PC-9 (cell line): ENCODE measurements around the gene RPTOR. TPM values are rescaled to one million over a fixed set of nuclear protein-coding genes. Genes with fewer than 3 reads are reported as not detected.

Experiments used
- BruUV-seq: library from RNA; stranded (reverse); fragments of 400-500 nt; replicated peaks from 2 replicates; lab custom pipeline; 2021; lab: Mats Ljungman, UMichigan
- CTCF ChIA-PET: fragments of 300-600 bp; sonication (Branson Sonifier 250); formaldehyde crosslinking; loops from one replicate; lab custom pipeline; 2022; ENCODE audit warnings: antibody characterized with exemption; lab: Charles Lee
- POLR2A ChIA-PET: fragments of 300-600 bp; sonication (Branson Sonifier 250); formaldehyde crosslinking; loops from one replicate; lab custom pipeline; 2022; ENCODE audit warnings: antibody characterized with exemption; ENCODE audit not compliant: unreplicated experiment; lab: Charles Lee
- DNase-seq, 2 experiments: peaks; one replicate each; pipeline versions ENCODE4 v3.0.0 to v3.0.0-alpha.2; 2015 to 2022; ENCODE audit warnings: mixed read lengths in 1 of 2
- H2AFZ ChIP-seq: fragments of 200-600 bp; sonication (generic); 2 replicates; pipeline ENCODE4 v1.8.1; 2017; ENCODE audit warnings: antibody characterized with exemption
- H3F3A ChIP-seq: fragments of 200-600 bp; sonication (generic); 2 replicates; pipeline ENCODE4 v1.8.1; 2017; ENCODE audit warnings: antibody characterized with exemption, mild to moderate bottlenecking, low read depth; ENCODE audit not compliant: insufficient read depth
- H3K27ac ChIP-seq: fragments of 200-600 bp; sonication (generic); 2 replicates; pipeline ENCODE4 v1.6.1; 2016; ENCODE audit warnings: mixed run types
- H3K27me3 ChIP-seq: fragments of 200-600 bp; sonication (generic); 2 replicates; pipeline ENCODE4 v1.6.1; 2016; ENCODE audit warnings: low read depth, mixed run types; ENCODE audit not compliant: insufficient read depth
- H3K36me3 ChIP-seq: fragments of 200-600 bp; sonication (generic); 2 replicates; pipeline ENCODE4 v1.6.1; 2016; ENCODE audit warnings: low read depth, mixed run types
- H3K4me1 ChIP-seq: fragments of 200-600 bp; sonication (generic); replicated peaks from 2 replicates; pipeline ENCODE4 v1.6.1; 2016; ENCODE audit warnings: mixed run types; ENCODE audit not compliant: insufficient read depth
- H3K4me2 ChIP-seq: fragments of 200-600 bp; sonication (generic); 2 replicates; pipeline ENCODE4 v1.6.1; 2017; ENCODE audit warnings: mixed run types
- H3K4me3 ChIP-seq: fragments of 200-600 bp; sonication (generic); 2 replicates; pipeline ENCODE4 v1.6.1; 2016; ENCODE audit warnings: mixed run types
- H3K79me2 ChIP-seq: fragments of 200-600 bp; sonication (generic); 2 replicates; pipeline ENCODE4 v1.6.1; 2017; ENCODE audit warnings: low read depth, mixed run types
- H3K9me2 ChIP-seq: fragments of 200-600 bp; sonication (generic); 2 replicates; pipeline ENCODE4 v1.8.1; 2017; ENCODE audit warnings: mild to moderate bottlenecking; ENCODE audit not compliant: insufficient read depth
- H3K9me3 ChIP-seq: fragments of 200-600 bp; sonication (generic); 2 replicates; pipeline ENCODE4 v1.8.1; 2016; ENCODE audit warnings: low read depth; ENCODE audit not compliant: insufficient read depth
- H4K20me1 ChIP-seq: fragments of 200-600 bp; sonication (generic); 2 replicates; pipeline ENCODE4 v1.8.1; 2017; ENCODE audit not compliant: insufficient read depth
- EZH2 ChIP-seq: fragments of 200-600 bp; sonication (generic); IDR thresholded peaks from 2 replicates; pipeline ENCODE4 v1.8.0; 2017; ENCODE audit warnings: antibody characterized with exemption, low read depth
- intact Hi-C: fragments of 100-400 bp; cut with micrococcal nuclease; formaldehyde crosslinking; loops from one replicate; pipeline ENCODE4 v1.10.0; 2022; ENCODE audit not compliant: unreplicated experiment
- total RNA-seq: library from RNA; stranded (reverse); gene quantifications from 2 replicates; pipeline ENCODE4 v1.2.3, GENCODE V29; 2021
- TF ChIP-seq, protein P1 (sequence below): fragments of 200-600 bp; sonication (generic); conservative IDR thresholded peaks from 2 replicates; pipeline ENCODE4 v1.6.1; 2017; ENCODE audit warnings: mixed run types, antibody characterized with exemption, mild to moderate bottlenecking, moderate library complexity

Gene RPTOR
- total RNA-seq, 1 experiment from 2014 or later, result 50.8 TPM

DNA sequence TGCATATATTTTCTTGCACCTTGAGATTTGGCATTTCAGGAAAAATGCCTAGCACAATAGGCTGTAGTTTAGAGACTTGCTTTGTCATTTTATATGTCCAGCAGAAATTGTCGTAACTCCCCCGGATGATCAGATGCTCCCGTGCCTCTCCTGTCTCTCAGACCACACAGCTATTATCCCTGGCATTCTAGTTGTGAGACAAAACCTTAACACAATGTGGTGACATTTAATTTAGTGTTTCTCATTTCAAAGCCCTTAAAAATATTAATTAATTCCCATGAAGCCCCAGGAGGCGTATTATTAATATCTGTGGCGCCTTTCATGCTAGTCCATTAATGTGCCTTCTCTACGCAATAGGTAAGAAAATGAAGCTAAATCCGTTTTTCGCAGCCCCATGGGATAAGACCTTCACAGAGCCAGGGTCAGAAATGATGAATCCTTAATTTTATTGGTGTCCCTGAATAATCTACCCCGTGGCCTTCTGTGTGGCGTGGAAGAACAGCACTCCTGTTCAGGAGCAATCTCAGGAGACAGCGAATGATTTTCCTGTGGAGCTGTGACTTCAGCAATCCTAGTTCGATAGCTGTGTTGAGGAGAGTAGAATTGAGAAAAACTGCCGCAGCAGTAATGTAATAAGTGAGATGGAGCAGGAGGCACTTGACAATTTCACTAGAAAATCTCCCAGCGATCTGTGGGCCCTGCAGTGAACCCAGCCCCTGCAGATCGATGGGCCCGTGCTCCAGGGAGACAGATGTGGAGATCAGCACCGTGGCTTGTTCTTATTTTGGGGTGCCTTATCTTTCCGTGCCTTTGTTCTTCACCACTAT lies 157.9 kb downstream of the RPTOR start:
- H3K4me1 ChIP-seq, result no peaks in the 10 kb centered on the region
- no peaks in the 10 kb centered on the region for H3K27me3 ChIP-seq
- no peaks in the 10 kb centered on the region for H3K9me2 ChIP-seq
- DNase-seq, result no peak
- no TSS peak for BruUV-seq
- ChIA-PET CTCF (no interaction called here), POLR2A (no interaction called here)
- H3K4me2 ChIP-seq, result no peak overlapping the region
- H4K20me1 ChIP-seq, result no peaks in the 10 kb centered on the region; the same call in 1 of the 2 replicates
- no peak for TF ChIP-seq EZH2
- TF ChIP-seq, protein P1, sequence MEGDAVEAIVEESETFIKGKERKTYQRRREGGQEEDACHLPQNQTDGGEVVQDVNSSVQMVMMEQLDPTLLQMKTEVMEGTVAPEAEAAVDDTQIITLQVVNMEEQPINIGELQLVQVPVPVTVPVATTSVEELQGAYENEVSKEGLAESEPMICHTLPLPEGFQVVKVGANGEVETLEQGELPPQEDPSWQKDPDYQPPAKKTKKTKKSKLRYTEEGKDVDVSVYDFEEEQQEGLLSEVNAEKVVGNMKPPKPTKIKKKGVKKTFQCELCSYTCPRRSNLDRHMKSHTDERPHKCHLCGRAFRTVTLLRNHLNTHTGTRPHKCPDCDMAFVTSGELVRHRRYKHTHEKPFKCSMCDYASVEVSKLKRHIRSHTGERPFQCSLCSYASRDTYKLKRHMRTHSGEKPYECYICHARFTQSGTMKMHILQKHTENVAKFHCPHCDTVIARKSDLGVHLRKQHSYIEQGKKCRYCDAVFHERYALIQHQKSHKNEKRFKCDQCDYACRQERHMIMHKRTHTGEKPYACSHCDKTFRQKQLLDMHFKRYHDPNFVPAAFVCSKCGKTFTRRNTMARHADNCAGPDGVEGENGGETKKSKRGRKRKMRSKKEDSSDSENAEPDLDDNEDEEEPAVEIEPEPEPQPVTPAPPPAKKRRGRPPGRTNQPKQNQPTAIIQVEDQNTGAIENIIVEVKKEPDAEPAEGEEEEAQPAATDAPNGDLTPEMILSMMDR, result no peak
- H3K36me3 ChIP-seq, result no peaks in the 10 kb centered on the region
- intact Hi-C loops, result no loop called here
- no peak overlapping the region for H3K4me3 ChIP-seq
- H3K9me3 ChIP-seq, result no peaks in the 10 kb centered on the region
- H2AFZ ChIP-seq, result no peak overlapping the region
- no peaks in the 10 kb centered on the region for H3F3A ChIP-seq
- H3K79me2 ChIP-seq, result peaks cover 8% of the 10 kb centered on the region; the same call in 1 of the 2 replicates
- H3K27ac ChIP-seq, result no peak overlapping the region

DNA sequence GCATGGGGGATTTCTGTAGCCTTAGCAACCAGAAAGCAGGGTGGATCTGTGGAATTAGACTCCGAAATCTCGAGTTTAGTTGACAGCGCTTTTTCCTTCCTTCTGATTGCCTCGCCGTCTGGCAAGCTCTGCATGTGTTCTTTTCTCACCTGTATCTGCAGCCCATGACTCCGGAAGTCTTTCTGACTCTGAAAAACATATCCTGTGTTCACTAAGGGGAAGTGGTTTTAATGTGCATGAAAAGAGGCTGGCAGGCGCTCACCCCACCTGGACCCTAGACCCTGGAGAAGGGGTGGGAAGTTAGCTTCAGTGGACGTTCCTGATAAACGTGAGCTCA lies 158.5 kb downstream of the RPTOR start:
- Histone ChIP-seq H4K20me1 (no peaks in the 10 kb centered on the region; the same call in 1 of the 2 replicates), H3K4me1 (no peaks in the 10 kb centered on the region), H3K27ac (no peak overlapping the region), H3K79me2 (0 out of 2 replicates have a peak, but pooled peaks cover 6% of the 10 kb centered on the region), H2AFZ (no peak overlapping the region), H3K4me2 (no peak overlapping the region), H3F3A (no peaks in the 10 kb centered on the region), H3K27me3 (no peaks in the 10 kb centered on the region), H3K4me3 (no peak overlapping the region), H3K36me3 (no peaks in the 10 kb centered on the region), H3K9me3 (no peaks in the 10 kb centered on the region), H3K9me2 (no peaks in the 10 kb centered on the region)
- DNase-seq, result no peak
- BruUV-seq, result no TSS peak
- POLR2A ChIA-PET, result no interaction called here
- intact Hi-C loops, result no loop called here
- CTCF ChIA-PET, result no interaction called here
- TF ChIP-seq, protein P1, result no peak
- TF ChIP-seq EZH2, result no peak

DNA sequence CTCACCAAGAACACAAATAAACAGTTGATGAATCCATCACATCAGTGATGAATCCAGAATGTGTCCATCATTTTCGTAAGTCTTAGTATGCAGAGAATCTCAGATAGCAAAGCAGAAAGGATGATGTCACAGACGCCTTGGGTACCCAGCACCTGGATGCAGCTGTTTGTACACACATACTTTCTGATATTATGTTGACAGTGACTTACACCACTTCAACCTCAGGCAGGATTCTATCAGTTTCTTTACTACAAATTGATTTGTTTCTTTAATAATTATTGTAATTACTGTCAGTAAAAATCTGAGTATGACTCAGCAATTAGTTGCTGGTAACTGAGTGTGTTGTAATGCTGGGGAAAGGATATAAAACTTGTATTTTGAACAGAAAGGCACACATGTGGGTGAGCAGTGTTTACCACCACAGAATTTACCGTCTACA lies 159.8 kb downstream of the RPTOR start:
- ChIA-PET POLR2A (no interaction called here), CTCF (no interaction called here)
- Histone ChIP-seq H3K27me3 (no peaks in the 10 kb centered on the region), H3F3A (no peaks in the 10 kb centered on the region), H3K9me3 (no peaks in the 10 kb centered on the region), H4K20me1 (no peaks in the 10 kb centered on the region), H3K4me2 (no peak overlapping the region), H3K36me3 (no peaks in the 10 kb centered on the region), H3K9me2 (no peaks in the 10 kb centered on the region), H3K4me3 (no peak overlapping the region), H3K4me1 (no peaks in the 10 kb centered on the region), H2AFZ (no peak overlapping the region), H3K79me2 (0 out of 2 replicates have a peak, but pooled peaks cover 6% of the 10 kb centered on the region), H3K27ac (no peak overlapping the region)
- BruUV-seq, result no TSS peak
- TF ChIP-seq, protein P1, result no peak
- TF ChIP-seq EZH2, result no peak
- no peak for DNase-seq
- intact Hi-C loops, result no loop called here
